Activated naive CD4-positive, alpha-beta T cell treated with anti-CD3 and anti-CD28 coated beads for 36 hours (primary cell): Measurements from ENCODE around the gene TNFRSF21. TPM values are rescaled to one million over a fixed set of nuclear protein-coding genes. Genes with fewer than 3 reads are reported as not detected.

ENCODE experiments used
- CTCF ChIA-PET: fragments of 350-600 bp; sonication (Branson Sonifier 250); formaldehyde crosslinking; loops from one replicate; lab custom pipeline; 2021; ENCODE audit warnings: antibody characterized with exemption; lab: Charles Lee
- DNase-seq: peaks from one replicate; pipeline ENCODE4 v3.0.0-alpha.2; 2020
- H3K27ac Mint-ChIP-seq: one replicate; pipeline ENCODE4 v1.8.0; 2021; ENCODE audit warnings: mild to moderate bottlenecking, mixed read lengths
- H3K27me3 Mint-ChIP-seq: one replicate; pipeline ENCODE4 v1.8.0; 2021; ENCODE audit warnings: low read depth, mixed read lengths
- H3K36me3 Mint-ChIP-seq: one replicate; pipeline ENCODE4 v1.8.0; 2021; ENCODE audit warnings: low read depth, mixed read lengths
- H3K4me1 Mint-ChIP-seq: one replicate; pipeline ENCODE4 v1.8.0; 2021; ENCODE audit warnings: low read depth, mixed read lengths
- H3K4me3 Mint-ChIP-seq: one replicate; pipeline ENCODE4 v1.8.0; 2021; ENCODE audit warnings: mild to moderate bottlenecking, moderate library complexity, mixed read lengths
- H3K9me3 Mint-ChIP-seq: one replicate; pipeline ENCODE4 v1.8.0; 2021; ENCODE audit warnings: mixed read lengths
- intact Hi-C: fragments of 100-400 bp; cut with micrococcal nuclease; formaldehyde crosslinking; loops from one replicate; pipeline ENCODE4 v1.15.1; 2023
- total RNA-seq, 2 experiments: library from RNA; stranded (reverse); gene quantifications; one replicate each; pipeline ENCODE4 v1.2.3, GENCODE V29; 2021

The TNFRSF21 gene
- total RNA-seq, 2 experiments from 2014 or later = 3.6 to 4.3 TPM

- DNase-seq = no peak
- peaks cover 9% of the 10 kb centered on the region for H3K4me1 Mint-ChIP-seq
- CTCF ChIA-PET = no interaction called here
- H3K9me3 Mint-ChIP-seq = no peaks in the 10 kb centered on the region
- no peaks in the 10 kb centered on the region for H3K36me3 Mint-ChIP-seq
- no peaks in the 10 kb centered on the region for H3K27me3 Mint-ChIP-seq
- intact Hi-C loops = no loop called here
- H3K27ac Mint-ChIP-seq = no peak overlapping the region
- H3K4me3 Mint-ChIP-seq = no peak overlapping the region
Observed at GRCh38 chr6:47195011-47195650, 114.6 kb downstream of the TNFRSF21 start.

- no peaks in the 10 kb centered on the region for H3K4me1 Mint-ChIP-seq
- peaks cover 6% of the 10 kb centered on the region for H3K27me3 Mint-ChIP-seq
- H3K9me3 Mint-ChIP-seq = no peaks in the 10 kb centered on the region
- no peak overlapping the region for H3K27ac Mint-ChIP-seq
- H3K4me3 Mint-ChIP-seq = no peak overlapping the region
- DNase-seq = no peak
- intact Hi-C loops = no loop called here
- no peaks in the 10 kb centered on the region for H3K36me3 Mint-ChIP-seq
- CTCF ChIA-PET = interaction anchor here (0.7 kb wide), 1 partner anchor 38 kb away, joined by 3 read pairs; no protein-coding TSS in a partner anchor
Observed at GRCh38 chr6:47188588-47189021, 121.1 kb downstream of the TNFRSF21 start.

GRCh38 chr6:47187893-47188587, 121.7 kb downstream of the TNFRSF21 start:
- H3K9me3 Mint-ChIP-seq = no peaks in the 10 kb centered on the region
- H3K36me3 Mint-ChIP-seq = no peaks in the 10 kb centered on the region
- intact Hi-C loops = no loop called here
- DNase-seq = no peak
- H3K27me3 Mint-ChIP-seq = peaks cover 6% of the 10 kb centered on the region
- no peak overlapping the region for H3K4me3 Mint-ChIP-seq
- H3K4me1 Mint-ChIP-seq = no peaks in the 10 kb centered on the region
- CTCF ChIA-PET = interaction anchor here (0.7 kb wide), 1 partner anchor 39 kb away, joined by 3 read pairs; no protein-coding TSS in a partner anchor
- H3K27ac Mint-ChIP-seq = no peak overlapping the region

GRCh38 chr6:47187113-47187512, 122.6 kb downstream of the TNFRSF21 start:
- Mint-ChIP-seq H3K9me3 (no peaks in the 10 kb centered on the region), H3K27me3 (peaks cover 6% of the 10 kb centered on the region), H3K36me3 (no peaks in the 10 kb centered on the region), H3K27ac (no peak overlapping the region), H3K4me3 (no peak overlapping the region), H3K4me1 (no peaks in the 10 kb centered on the region)
- intact Hi-C loops = no loop called here
- DNase-seq = no peak
- CTCF ChIA-PET = no interaction called here

DNA sequence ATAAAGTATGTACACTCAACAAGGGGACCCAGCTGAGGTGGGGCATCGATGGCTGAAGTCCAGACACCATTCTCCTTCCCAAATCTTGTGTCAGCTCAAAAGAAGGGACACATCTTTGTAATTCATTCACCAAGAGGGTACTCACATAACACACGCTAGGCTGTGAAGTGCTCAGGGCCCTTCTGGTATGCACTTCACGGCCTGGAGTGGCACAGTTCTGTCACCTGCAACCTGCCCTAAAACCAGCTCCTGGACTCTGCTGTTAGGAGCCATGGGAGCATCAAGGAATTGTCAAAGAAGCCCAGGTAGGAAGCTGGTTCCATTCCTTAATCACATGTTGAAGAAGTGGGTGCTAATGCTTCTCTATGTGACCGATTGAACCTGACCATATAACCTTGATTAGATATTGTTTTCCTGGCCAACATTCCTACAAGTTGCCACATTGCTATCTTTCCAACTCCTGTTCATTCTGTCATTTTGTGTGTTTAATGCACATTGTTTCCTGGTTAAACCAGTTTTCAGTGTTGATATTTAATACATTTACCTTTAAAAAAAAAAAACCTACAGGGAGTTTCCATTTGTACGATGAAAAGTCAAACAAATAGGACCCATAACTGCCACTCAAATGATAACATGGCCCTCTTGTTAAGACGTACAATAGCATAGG, 127.3 kb downstream of the TNFRSF21 start:
- H3K9me3 Mint-ChIP-seq = no peaks in the 10 kb centered on the region
- H3K36me3 Mint-ChIP-seq = no peaks in the 10 kb centered on the region
- no peaks in the 10 kb centered on the region for H3K4me1 Mint-ChIP-seq
- peaks cover 6% of the 10 kb centered on the region for H3K27me3 Mint-ChIP-seq
- no peak overlapping the region for H3K4me3 Mint-ChIP-seq
- H3K27ac Mint-ChIP-seq = no peak overlapping the region
- intact Hi-C loops = no loop called here
- DNase-seq = no peak
- CTCF ChIA-PET = no interaction called here

DNA sequence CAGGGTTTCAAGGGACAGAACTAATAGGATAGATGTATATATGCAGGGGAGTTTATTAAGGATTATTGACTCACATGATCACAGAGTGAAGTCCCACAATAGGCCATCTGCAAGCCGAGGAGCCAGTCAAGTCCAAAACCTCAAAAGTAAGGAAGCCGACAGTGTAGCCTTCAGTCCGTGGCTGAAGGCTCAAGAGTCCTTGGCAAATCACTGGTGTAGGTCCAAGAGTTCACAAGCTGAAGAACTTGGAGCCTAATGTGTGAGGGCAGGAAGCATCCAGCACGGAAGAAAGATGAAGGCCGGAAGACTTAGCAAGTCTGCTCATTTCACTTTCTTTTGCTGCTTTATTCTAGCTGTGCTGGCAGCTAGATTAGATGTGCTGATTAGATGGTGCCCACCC, 128.0 kb downstream of the TNFRSF21 start:
- CTCF ChIA-PET = no interaction called here
- no peak overlapping the region for H3K27ac Mint-ChIP-seq
- no peak for DNase-seq
- intact Hi-C loops = no loop called here
- no peak overlapping the region for H3K4me3 Mint-ChIP-seq
- no peaks in the 10 kb centered on the region for H3K9me3 Mint-ChIP-seq
- no peaks in the 10 kb centered on the region for H3K4me1 Mint-ChIP-seq
- no peaks in the 10 kb centered on the region for H3K36me3 Mint-ChIP-seq
- H3K27me3 Mint-ChIP-seq = peaks cover 6% of the 10 kb centered on the region

Other genes starting within 250 kb of the TNFRSF21 start
- 10 to 100 TPM; 16.1 to 18.1 TPM for gene CD2AP, start 167.9 kb upstream of the TNFRSF21 start, total RNA-seq